ENCODE data around the gene BTNL9. TPM values are rescaled to one million over a fixed set of nuclear protein-coding genes. Genes with fewer than 3 reads are reported as not detected.
A peak's percentile ranks its signal among the peaks of the same experiment; 100 is the strongest.
"Not testable (repeated sequence)": the region's sequence is repeated elsewhere in the genome, so short reads cannot be mapped to it uniquely, and the experiment has no call there.

BTNL9 gene
- total RNA-seq, 2 donors from 2014 or later: 10.7 to 20.5 TPM

GRCh38 chr5:181099602-181100086 is 59.6 kb downstream of the BTNL9 start:
- peaks cover 5% of the 10 kb centered on the region for H3K27me3 ChIP-seq (replicated peaks; ENCODE audit: insufficient read depth)
- H3K36me3 ChIP-seq: no peaks in the 10 kb centered on the region
- H3K4me1 ChIP-seq (ENCODE audit: control insufficient read depth in 1 of 2, low read depth in 2 of 2): no peaks in the 10 kb centered on the region
- ATAC-seq (ENCODE audit: insufficient number of reproducible peaks, low FRiP score, low read depth) (no peak), DNase-seq (ENCODE audit: low spot score) (no peak)
- no peaks in the 10 kb centered on the region for H3K9me3 ChIP-seq
- H3K27ac ChIP-seq: no peak overlapping the region
- no peak overlapping the region for H3K4me3 ChIP-seq
- no peak for TF ChIP-seq CTCF (IDR thresholded peaks at IDR 0.05)

GRCh38 chr5:181100121-181100875 is 60.2 kb downstream of the BTNL9 start:
- ATAC-seq (ENCODE audit: insufficient number of reproducible peaks, low FRiP score, low read depth): no peak
- H3K4me3 ChIP-seq: peak overlapping the region; percentile 41
- H3K4me1 ChIP-seq (ENCODE audit: control insufficient read depth in 1 of 2, low read depth in 2 of 2): no peaks in the 10 kb centered on the region
- no peaks in the 10 kb centered on the region for H3K9me3 ChIP-seq
- H3K27me3 ChIP-seq (replicated peaks; ENCODE audit: insufficient read depth): peaks cover 5% of the 10 kb centered on the region
- no peak overlapping the region for H3K27ac ChIP-seq
- no peak for TF ChIP-seq CTCF (IDR thresholded peaks at IDR 0.05)
- H3K36me3 ChIP-seq: no peaks in the 10 kb centered on the region
- no peak for DNase-seq (ENCODE audit: low spot score)

- not testable (repeated sequence) for H3K27me3 ChIP-seq (replicated peaks; ENCODE audit: insufficient read depth); H3K4me3 ChIP-seq; H3K9me3 ChIP-seq; ATAC-seq (ENCODE audit: insufficient number of reproducible peaks, low FRiP score, low read depth); H3K4me1 ChIP-seq (ENCODE audit: control insufficient read depth in 1 of 2, low read depth in 2 of 2); H3K27ac ChIP-seq; H3K36me3 ChIP-seq; DNase-seq (ENCODE audit: low spot score)
These were observed 61.1 kb downstream of the BTNL9 start for GRCh38 chr5:181101030-181101641.

- H3K9me3 ChIP-seq; ATAC-seq (ENCODE audit: insufficient number of reproducible peaks, low FRiP score, low read depth); H3K27me3 ChIP-seq (replicated peaks; ENCODE audit: insufficient read depth): not testable (repeated sequence)
These were observed 62.0 kb downstream of the BTNL9 start for GRCh38 chr5:181101930-181102674.

GRCh38 chr5:181104259-181104568 is 64.1 kb downstream of the BTNL9 start:
- not testable (repeated sequence) for H3K27me3 ChIP-seq (replicated peaks; ENCODE audit: insufficient read depth); DNase-seq (ENCODE audit: low spot score); ATAC-seq (ENCODE audit: insufficient number of reproducible peaks, low FRiP score, low read depth); H3K4me1 ChIP-seq (ENCODE audit: control insufficient read depth in 1 of 2, low read depth in 2 of 2); H3K9me3 ChIP-seq; H3K36me3 ChIP-seq; H3K27ac ChIP-seq
- peak overlapping the region; percentile 39 for H3K4me3 ChIP-seq

More at GRCh38 chr5:181101930-181102674, 62.0 kb downstream of the BTNL9 start:
- not testable (repeated sequence) for DNase-seq (ENCODE audit: low spot score); H3K36me3 ChIP-seq; H3K4me3 ChIP-seq; H3K4me1 ChIP-seq (ENCODE audit: control insufficient read depth in 1 of 2, low read depth in 2 of 2); H3K27ac ChIP-seq

GRCh38 chr5:181104606-181105390 is 64.7 kb downstream of the BTNL9 start:
- not testable (repeated sequence) for H3K27ac ChIP-seq; H3K9me3 ChIP-seq; H3K4me3 ChIP-seq; DNase-seq (ENCODE audit: low spot score); H3K36me3 ChIP-seq; H3K4me1 ChIP-seq (ENCODE audit: control insufficient read depth in 1 of 2, low read depth in 2 of 2); ATAC-seq (ENCODE audit: insufficient number of reproducible peaks, low FRiP score, low read depth); H3K27me3 ChIP-seq (replicated peaks; ENCODE audit: insufficient read depth)
